Measurements from ENCODE around the gene NDUFA9. TPM values are rescaled to one million over a fixed set of nuclear protein-coding genes. Genes with fewer than 3 reads are reported as not detected.
A peak's percentile ranks its signal among the peaks of the same experiment; 100 is the strongest.

The NDUFA9 gene
- total RNA-seq, 1 experiment from 2014 or later = 97.8 TPM

DNA sequence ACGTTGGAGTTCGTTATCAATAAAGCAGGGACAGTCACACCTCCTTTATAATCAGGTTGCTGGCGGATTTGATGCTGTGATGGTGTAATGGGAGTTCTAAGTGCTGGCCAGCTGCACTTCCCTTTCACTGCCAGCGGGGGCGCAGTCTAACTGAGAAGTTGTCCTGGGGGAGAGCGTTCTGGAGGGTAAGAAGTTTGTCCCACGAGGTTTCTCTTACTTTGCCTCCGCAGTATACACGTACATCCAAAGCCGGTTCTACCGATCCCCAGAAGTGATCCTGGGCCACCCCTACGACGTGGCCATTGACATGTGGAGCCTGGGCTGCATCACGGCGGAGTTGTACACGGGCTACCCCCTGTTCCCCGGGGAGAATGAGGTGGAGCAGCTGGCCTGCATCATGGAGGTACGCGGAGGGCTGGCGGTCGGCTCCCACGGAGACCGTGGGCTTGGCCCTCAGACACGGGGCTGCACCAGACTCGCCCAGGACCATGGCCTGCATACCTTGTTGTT, 44.2 kb upstream of the NDUFA9 start (continued):
- TF ChIP-seq, protein P1, sequence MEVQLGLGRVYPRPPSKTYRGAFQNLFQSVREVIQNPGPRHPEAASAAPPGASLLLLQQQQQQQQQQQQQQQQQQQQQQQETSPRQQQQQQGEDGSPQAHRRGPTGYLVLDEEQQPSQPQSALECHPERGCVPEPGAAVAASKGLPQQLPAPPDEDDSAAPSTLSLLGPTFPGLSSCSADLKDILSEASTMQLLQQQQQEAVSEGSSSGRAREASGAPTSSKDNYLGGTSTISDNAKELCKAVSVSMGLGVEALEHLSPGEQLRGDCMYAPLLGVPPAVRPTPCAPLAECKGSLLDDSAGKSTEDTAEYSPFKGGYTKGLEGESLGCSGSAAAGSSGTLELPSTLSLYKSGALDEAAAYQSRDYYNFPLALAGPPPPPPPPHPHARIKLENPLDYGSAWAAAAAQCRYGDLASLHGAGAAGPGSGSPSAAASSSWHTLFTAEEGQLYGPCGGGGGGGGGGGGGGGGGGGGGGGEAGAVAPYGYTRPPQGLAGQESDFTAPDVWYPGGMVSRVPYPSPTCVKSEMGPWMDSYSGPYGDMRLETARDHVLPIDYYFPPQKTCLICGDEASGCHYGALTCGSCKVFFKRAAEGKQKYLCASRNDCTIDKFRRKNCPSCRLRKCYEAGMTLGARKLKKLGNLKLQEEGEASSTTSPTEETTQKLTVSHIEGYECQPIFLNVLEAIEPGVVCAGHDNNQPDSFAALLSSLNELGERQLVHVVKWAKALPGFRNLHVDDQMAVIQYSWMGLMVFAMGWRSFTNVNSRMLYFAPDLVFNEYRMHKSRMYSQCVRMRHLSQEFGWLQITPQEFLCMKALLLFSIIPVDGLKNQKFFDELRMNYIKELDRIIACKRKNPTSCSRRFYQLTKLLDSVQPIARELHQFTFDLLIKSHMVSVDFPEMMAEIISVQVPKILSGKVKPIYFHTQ (CRISPR knock-in tag; IDR thresholded peaks at IDR 0.05) = no peak
- TF ChIP-seq, protein P2, sequence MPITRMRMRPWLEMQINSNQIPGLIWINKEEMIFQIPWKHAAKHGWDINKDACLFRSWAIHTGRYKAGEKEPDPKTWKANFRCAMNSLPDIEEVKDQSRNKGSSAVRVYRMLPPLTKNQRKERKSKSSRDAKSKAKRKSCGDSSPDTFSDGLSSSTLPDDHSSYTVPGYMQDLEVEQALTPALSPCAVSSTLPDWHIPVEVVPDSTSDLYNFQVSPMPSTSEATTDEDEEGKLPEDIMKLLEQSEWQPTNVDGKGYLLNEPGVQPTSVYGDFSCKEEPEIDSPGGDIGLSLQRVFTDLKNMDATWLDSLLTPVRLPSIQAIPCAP (CRISPR knock-in tag; IDR thresholded peaks at IDR 0.05) = no peak
- TF ChIP-seq SMAD3 (CRISPR knock-in tag; IDR thresholded peaks at IDR 0.05; ENCODE audit: borderline replicate concordance) (no peak), HMGA2 (CRISPR knock-in tag; IDR thresholded peaks at IDR 0.05) (no peak), MXD4 (CRISPR knock-in tag; IDR thresholded peaks at IDR 0.05; ENCODE audit: borderline replicate concordance) (no peak), ZNF121 (CRISPR knock-in tag; IDR thresholded peaks at IDR 0.05) (no peak), CREM (CRISPR knock-in tag; IDR thresholded peaks at IDR 0.05) (0 out of 2 replicates have a peak, but pooled peaks have one; percentile 22), ETV6 (CRISPR knock-in tag; IDR thresholded peaks at IDR 0.05) (no peak), SMAD4 (CRISPR knock-in tag; IDR thresholded peaks at IDR 0.05) (no peak), FOXK1 (CRISPR knock-in tag; IDR thresholded peaks at IDR 0.05) (peak; percentile 64; the same call in 1 of the 2 replicates), ESRRA (CRISPR knock-in tag; IDR thresholded peaks at IDR 0.05; ENCODE audit: borderline replicate concordance) (no peak)
- TF ChIP-seq, protein P3, sequence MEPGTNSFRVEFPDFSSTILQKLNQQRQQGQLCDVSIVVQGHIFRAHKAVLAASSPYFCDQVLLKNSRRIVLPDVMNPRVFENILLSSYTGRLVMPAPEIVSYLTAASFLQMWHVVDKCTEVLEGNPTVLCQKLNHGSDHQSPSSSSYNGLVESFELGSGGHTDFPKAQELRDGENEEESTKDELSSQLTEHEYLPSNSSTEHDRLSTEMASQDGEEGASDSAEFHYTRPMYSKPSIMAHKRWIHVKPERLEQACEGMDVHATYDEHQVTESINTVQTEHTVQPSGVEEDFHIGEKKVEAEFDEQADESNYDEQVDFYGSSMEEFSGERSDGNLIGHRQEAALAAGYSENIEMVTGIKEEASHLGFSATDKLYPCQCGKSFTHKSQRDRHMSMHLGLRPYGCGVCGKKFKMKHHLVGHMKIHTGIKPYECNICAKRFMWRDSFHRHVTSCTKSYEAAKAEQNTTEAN (CRISPR knock-in tag; IDR thresholded peaks at IDR 0.05) = peak; percentile 31; the same call in 1 of the 2 replicates
- TF ChIP-seq, protein P4, sequence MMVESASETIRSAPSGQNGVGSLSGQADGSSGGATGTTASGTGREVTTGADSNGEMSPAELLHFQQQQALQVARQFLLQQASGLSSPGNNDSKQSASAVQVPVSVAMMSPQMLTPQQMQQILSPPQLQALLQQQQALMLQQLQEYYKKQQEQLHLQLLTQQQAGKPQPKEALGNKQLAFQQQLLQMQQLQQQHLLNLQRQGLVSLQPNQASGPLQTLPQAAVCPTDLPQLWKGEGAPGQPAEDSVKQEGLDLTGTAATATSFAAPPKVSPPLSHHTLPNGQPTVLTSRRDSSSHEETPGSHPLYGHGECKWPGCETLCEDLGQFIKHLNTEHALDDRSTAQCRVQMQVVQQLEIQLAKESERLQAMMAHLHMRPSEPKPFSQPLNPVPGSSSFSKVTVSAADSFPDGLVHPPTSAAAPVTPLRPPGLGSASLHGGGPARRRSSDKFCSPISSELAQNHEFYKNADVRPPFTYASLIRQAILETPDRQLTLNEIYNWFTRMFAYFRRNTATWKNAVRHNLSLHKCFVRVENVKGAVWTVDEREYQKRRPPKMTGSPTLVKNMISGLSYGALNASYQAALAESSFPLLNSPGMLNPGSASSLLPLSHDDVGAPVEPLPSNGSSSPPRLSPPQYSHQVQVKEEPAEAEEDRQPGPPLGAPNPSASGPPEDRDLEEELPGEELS (CRISPR knock-in tag; IDR thresholded peaks at IDR 0.05) = no peak
- TF ChIP-seq, protein P5, sequence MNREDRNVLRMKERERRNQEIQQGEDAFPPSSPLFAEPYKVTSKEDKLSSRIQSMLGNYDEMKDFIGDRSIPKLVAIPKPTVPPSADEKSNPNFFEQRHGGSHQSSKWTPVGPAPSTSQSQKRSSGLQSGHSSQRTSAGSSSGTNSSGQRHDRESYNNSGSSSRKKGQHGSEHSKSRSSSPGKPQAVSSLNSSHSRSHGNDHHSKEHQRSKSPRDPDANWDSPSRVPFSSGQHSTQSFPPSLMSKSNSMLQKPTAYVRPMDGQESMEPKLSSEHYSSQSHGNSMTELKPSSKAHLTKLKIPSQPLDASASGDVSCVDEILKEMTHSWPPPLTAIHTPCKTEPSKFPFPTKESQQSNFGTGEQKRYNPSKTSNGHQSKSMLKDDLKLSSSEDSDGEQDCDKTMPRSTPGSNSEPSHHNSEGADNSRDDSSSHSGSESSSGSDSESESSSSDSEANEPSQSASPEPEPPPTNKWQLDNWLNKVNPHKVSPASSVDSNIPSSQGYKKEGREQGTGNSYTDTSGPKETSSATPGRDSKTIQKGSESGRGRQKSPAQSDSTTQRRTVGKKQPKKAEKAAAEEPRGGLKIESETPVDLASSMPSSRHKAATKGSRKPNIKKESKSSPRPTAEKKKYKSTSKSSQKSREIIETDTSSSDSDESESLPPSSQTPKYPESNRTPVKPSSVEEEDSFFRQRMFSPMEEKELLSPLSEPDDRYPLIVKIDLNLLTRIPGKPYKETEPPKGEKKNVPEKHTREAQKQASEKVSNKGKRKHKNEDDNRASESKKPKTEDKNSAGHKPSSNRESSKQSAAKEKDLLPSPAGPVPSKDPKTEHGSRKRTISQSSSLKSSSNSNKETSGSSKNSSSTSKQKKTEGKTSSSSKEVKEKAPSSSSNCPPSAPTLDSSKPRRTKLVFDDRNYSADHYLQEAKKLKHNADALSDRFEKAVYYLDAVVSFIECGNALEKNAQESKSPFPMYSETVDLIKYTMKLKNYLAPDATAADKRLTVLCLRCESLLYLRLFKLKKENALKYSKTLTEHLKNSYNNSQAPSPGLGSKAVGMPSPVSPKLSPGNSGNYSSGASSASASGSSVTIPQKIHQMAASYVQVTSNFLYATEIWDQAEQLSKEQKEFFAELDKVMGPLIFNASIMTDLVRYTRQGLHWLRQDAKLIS (CRISPR knock-in tag; IDR thresholded peaks at IDR 0.05; ENCODE audit: borderline replicate concordance) = no peak
- TF ChIP-seq, protein P6, sequence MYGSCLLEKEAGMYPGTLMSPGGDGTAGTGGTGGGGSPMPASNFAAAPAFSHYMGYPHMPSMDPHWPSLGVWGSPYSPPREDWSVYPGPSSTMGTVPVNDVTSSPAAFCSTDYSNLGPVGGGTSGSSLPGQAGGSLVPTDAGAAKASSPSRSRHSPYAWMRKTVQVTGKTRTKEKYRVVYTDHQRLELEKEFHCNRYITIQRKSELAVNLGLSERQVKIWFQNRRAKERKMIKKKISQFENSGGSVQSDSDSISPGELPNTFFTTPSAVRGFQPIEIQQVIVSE (CRISPR knock-in tag; IDR thresholded peaks at IDR 0.05; ENCODE audit: borderline replicate concordance) = no peak
- TF ChIP-seq, protein P7, sequence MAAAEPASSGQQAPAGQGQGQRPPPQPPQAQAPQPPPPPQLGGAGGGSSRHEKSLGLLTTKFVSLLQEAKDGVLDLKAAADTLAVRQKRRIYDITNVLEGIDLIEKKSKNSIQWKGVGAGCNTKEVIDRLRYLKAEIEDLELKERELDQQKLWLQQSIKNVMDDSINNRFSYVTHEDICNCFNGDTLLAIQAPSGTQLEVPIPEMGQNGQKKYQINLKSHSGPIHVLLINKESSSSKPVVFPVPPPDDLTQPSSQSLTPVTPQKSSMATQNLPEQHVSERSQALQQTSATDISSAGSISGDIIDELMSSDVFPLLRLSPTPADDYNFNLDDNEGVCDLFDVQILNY (CRISPR knock-in tag; IDR thresholded peaks at IDR 0.05) = 0 out of 2 replicates have a peak, but pooled peaks have one; percentile 14
- TF ChIP-seq, protein P8, sequence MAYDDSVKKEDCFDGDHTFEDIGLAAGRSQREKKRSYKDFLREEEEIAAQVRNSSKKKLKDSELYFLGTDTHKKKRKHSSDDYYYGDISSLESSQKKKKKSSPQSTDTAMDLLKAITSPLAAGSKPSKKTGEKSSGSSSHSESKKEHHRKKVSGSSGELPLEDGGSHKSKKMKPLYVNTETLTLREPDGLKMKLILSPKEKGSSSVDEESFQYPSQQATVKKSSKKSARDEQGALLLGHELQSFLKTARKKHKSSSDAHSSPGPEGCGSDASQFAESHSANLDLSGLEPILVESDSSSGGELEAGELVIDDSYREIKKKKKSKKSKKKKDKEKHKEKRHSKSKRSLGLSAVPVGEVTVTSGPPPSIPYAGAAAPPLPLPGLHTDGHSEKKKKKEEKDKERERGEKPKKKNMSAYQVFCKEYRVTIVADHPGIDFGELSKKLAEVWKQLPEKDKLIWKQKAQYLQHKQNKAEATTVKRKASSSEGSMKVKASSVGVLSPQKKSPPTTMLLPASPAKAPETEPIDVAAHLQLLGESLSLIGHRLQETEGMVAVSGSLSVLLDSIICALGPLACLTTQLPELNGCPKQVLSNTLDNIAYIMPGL (CRISPR knock-in tag; IDR thresholded peaks at IDR 0.05) = peak; percentile 57

All from WTC11 (cell line).